ENCODE measurements around the gene TDRD1. TPM values are rescaled to one million over a fixed set of nuclear protein-coding genes. Genes with fewer than 3 reads are reported as not detected.

The TDRD1 gene
- polyA plus RNA-seq, 4 donors, result 0.10 to 0.28 TPM; not detected in 2

- Histone ChIP-seq H3K4me3 (ENCODE audit: low read depth in 1 of 3, low read length in 3 of 3) (no peak overlapping the region), H3K4me1 (ENCODE audit: control insufficient read depth in 3 of 3, insufficient read depth in 2 of 3, low read depth in 1 of 3, low read length in 2 of 3) (peaks cover 0 to 11% (median 2%) of the 10 kb centered on the region in 3 donors), H3K9me3 (ENCODE audit: control insufficient read depth in 2 of 2, insufficient read depth in 1 of 2, low read depth in 1 of 2, low read length in 1 of 2) (no peaks in the 10 kb centered on the region), H3K27me3 (ENCODE audit: control insufficient read depth in 3 of 3, insufficient read depth in 3 of 3, low read length in 3 of 3) (peaks cover 0 to 13% (median 0%) of the 10 kb centered on the region in 3 donors), H3K36me3 (ENCODE audit: control insufficient read depth in 3 of 3, insufficient read depth in 2 of 3, low read depth in 1 of 3, low read length in 3 of 3) (no peaks in the 10 kb centered on the region), H3K27ac (ENCODE audit: low read depth in 1 of 3, low read length in 2 of 3) (no peak overlapping the region)
- no peak for DNase-seq
- WGBS, 3 donors, result 74 to 81% (median 80%) methylated on average over 9 of the region's 9 CpGs
- FAIRE-seq, result no peak
Measured at GRCh38 chr10:114243661-114244060, 64.5 kb downstream of the TDRD1 start.

- no peaks in the 10 kb centered on the region for H3K36me3 ChIP-seq (ENCODE audit: control insufficient read depth in 3 of 3, insufficient read depth in 2 of 3, low read depth in 1 of 3, low read length in 3 of 3)
- FAIRE-seq, result no peak
Measured at GRCh38 chr10:114244126-114244525, 65.0 kb downstream of the TDRD1 start.

DNA sequence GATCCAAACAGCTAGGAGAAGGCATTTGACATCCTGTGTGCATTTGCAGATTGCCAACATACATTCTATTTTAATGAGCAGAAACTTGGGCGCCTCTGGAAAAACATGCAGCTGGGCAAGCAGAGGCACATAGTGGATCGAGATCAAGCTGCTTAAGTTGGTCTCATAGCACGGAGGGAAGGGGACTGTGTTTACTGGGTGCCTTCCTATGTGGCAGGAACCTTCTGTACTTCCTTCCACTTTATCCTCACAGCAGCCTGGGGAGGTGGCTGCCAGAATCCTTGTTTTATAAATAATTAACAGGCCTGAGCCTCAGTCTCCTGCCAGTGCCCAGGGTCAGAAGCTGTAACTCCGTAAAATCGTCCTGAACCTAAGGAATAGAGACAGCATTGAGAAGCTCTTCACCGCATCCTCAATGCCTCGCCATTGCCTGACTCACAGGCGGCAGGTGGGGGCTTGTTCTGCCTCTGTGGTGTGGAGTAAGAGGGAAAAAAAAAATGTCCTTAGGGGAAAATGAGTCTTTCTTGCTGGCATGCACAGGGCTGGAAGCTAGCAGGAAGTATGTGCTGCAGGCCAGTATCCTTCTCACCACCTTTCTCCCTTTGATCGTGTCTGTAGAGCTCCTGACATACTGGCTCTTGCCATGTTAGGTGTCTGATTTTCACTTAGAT is 66.1 kb downstream of the TDRD1 start:
- H3K27ac ChIP-seq (ENCODE audit: low read depth in 1 of 3, low read length in 2 of 3), result peak overlapping the region in 2 of 3 donors; percentile 42 to 75
- H3K9me3 ChIP-seq (ENCODE audit: control insufficient read depth in 2 of 2, insufficient read depth in 1 of 2, low read depth in 1 of 2, low read length in 1 of 2), result no peaks in the 10 kb centered on the region
- DNase-seq (peak; percentile 48 to 72), FAIRE-seq (no peak)
- no peak overlapping the region for H3K4me3 ChIP-seq (ENCODE audit: low read depth in 1 of 3, low read length in 3 of 3)
- H3K27me3 ChIP-seq (ENCODE audit: control insufficient read depth in 3 of 3, insufficient read depth in 3 of 3, low read length in 3 of 3), result peaks cover 0 to 4% (median 0%) of the 10 kb centered on the region in 3 donors
- H3K4me1 ChIP-seq (ENCODE audit: control insufficient read depth in 3 of 3, insufficient read depth in 2 of 3, low read depth in 1 of 3, low read length in 2 of 3), result peaks cover 0 to 11% (median 2%) of the 10 kb centered on the region in 3 donors
- WGBS, 3 donors, result 19 to 55% (median 27%) methylated on average over 9 of the region's 9 CpGs
- peaks cover 0 to 2% (median 0%) of the 10 kb centered on the region in 3 donors for H3K36me3 ChIP-seq (ENCODE audit: control insufficient read depth in 3 of 3, insufficient read depth in 2 of 3, low read depth in 1 of 3, low read length in 3 of 3)

More at GRCh38 chr10:114244126-114244525, 65.0 kb downstream of the TDRD1 start:
- H3K27ac ChIP-seq (ENCODE audit: low read depth in 1 of 3, low read length in 2 of 3), result no peak overlapping the region
- no peaks in the 10 kb centered on the region for H3K9me3 ChIP-seq (ENCODE audit: control insufficient read depth in 2 of 2, insufficient read depth in 1 of 2, low read depth in 1 of 2, low read length in 1 of 2)
- peaks cover 0 to 11% (median 2%) of the 10 kb centered on the region in 3 donors for H3K4me1 ChIP-seq (ENCODE audit: control insufficient read depth in 3 of 3, insufficient read depth in 2 of 3, low read depth in 1 of 3, low read length in 2 of 3)
- no peak for DNase-seq
- no peak overlapping the region for H3K4me3 ChIP-seq (ENCODE audit: low read depth in 1 of 3, low read length in 3 of 3)
- H3K27me3 ChIP-seq (ENCODE audit: control insufficient read depth in 3 of 3, insufficient read depth in 3 of 3, low read length in 3 of 3), result peaks cover 0 to 13% (median 0%) of the 10 kb centered on the region in 3 donors
- WGBS, 3 donors, result 58 to 68% (median 61%) methylated on average over 6 of the region's 6 CpGs

- no peak overlapping the region for H3K4me3 ChIP-seq (ENCODE audit: low read depth in 1 of 3, low read length in 3 of 3)
- DNase-seq, result peak; percentile 32 to 72
- H3K4me1 ChIP-seq (ENCODE audit: control insufficient read depth in 3 of 3, insufficient read depth in 2 of 3, low read depth in 1 of 3, low read length in 2 of 3), result peaks cover 0 to 11% (median 2%) of the 10 kb centered on the region in 3 donors
- H3K27ac ChIP-seq (ENCODE audit: low read depth in 1 of 3, low read length in 2 of 3), result peak overlapping the region in 1 of 3 donors; percentile 68
- no peak for FAIRE-seq
- WGBS, 3 donors, result 22 to 49% (median 44%) methylated on average over 7 of the region's 7 CpGs
- peaks cover 0 to 2% (median 0%) of the 10 kb centered on the region in 3 donors for H3K27me3 ChIP-seq (ENCODE audit: control insufficient read depth in 3 of 3, insufficient read depth in 3 of 3, low read length in 3 of 3)
- H3K9me3 ChIP-seq (ENCODE audit: control insufficient read depth in 2 of 2, insufficient read depth in 1 of 2, low read depth in 1 of 2, low read length in 1 of 2), result no peaks in the 10 kb centered on the region
- H3K36me3 ChIP-seq (ENCODE audit: control insufficient read depth in 3 of 3, insufficient read depth in 2 of 3, low read depth in 1 of 3, low read length in 3 of 3), result peaks cover 0 to 2% (median 0%) of the 10 kb centered on the region in 3 donors
Measured at GRCh38 chr10:114246679-114247305, 67.6 kb downstream of the TDRD1 start.

- Histone ChIP-seq H3K4me3 (ENCODE audit: low read depth in 1 of 3, low read length in 3 of 3) (no peak overlapping the region), H3K4me1 (ENCODE audit: control insufficient read depth in 3 of 3, insufficient read depth in 2 of 3, low read depth in 1 of 3, low read length in 2 of 3) (peaks cover 0 to 4% (median 2%) of the 10 kb centered on the region in 3 donors), H3K36me3 (ENCODE audit: control insufficient read depth in 3 of 3, insufficient read depth in 2 of 3, low read depth in 1 of 3, low read length in 3 of 3) (peaks cover 0 to 9% (median 0%) of the 10 kb centered on the region in 3 donors), H3K9me3 (ENCODE audit: control insufficient read depth in 2 of 2, insufficient read depth in 1 of 2, low read depth in 1 of 2, low read length in 1 of 2) (no peaks in the 10 kb centered on the region), H3K27ac (ENCODE audit: low read depth in 1 of 3, low read length in 2 of 3) (no peak overlapping the region), H3K27me3 (ENCODE audit: control insufficient read depth in 3 of 3, insufficient read depth in 3 of 3, low read length in 3 of 3) (peaks cover 0 to 2% (median 0%) of the 10 kb centered on the region in 3 donors)
- 86 to 89% (median 87%) methylated on average over 6 of the region's 6 CpGs for WGBS, 3 donors
- DNase-seq, result no peak
- FAIRE-seq, result no peak
Measured at GRCh38 chr10:114250236-114250635, 71.1 kb downstream of the TDRD1 start.

GRCh38 chr10:114250716-114251115 is 71.6 kb downstream of the TDRD1 start:
- WGBS, 3 donors, result 88 to 96% (median 92%) methylated on average over 1 of the region's 1 CpG
- H3K9me3 ChIP-seq (ENCODE audit: control insufficient read depth in 2 of 2, insufficient read depth in 1 of 2, low read depth in 1 of 2, low read length in 1 of 2), result no peaks in the 10 kb centered on the region
- peaks cover 0 to 9% (median 0%) of the 10 kb centered on the region in 3 donors for H3K36me3 ChIP-seq (ENCODE audit: control insufficient read depth in 3 of 3, insufficient read depth in 2 of 3, low read depth in 1 of 3, low read length in 3 of 3)
- DNase-seq (peak in 1 of 2 donors; percentile 48), FAIRE-seq (no peak)
- peaks cover 0 to 2% (median 0%) of the 10 kb centered on the region in 3 donors for H3K27me3 ChIP-seq (ENCODE audit: control insufficient read depth in 3 of 3, insufficient read depth in 3 of 3, low read length in 3 of 3)
- no peak overlapping the region for H3K4me3 ChIP-seq (ENCODE audit: low read depth in 1 of 3, low read length in 3 of 3)
- H3K27ac ChIP-seq (ENCODE audit: low read depth in 1 of 3, low read length in 2 of 3), result no peak overlapping the region
- H3K4me1 ChIP-seq (ENCODE audit: control insufficient read depth in 3 of 3, insufficient read depth in 2 of 3, low read depth in 1 of 3, low read length in 2 of 3), result peaks cover 0 to 2% (median 0%) of the 10 kb centered on the region in 3 donors

GRCh38 chr10:114252092-114252491 is 72.9 kb downstream of the TDRD1 start:
- no peak overlapping the region for H3K27ac ChIP-seq (ENCODE audit: low read depth in 1 of 3, low read length in 2 of 3)
- peaks cover 0 to 1% (median 0%) of the 10 kb centered on the region in 3 donors for H3K4me1 ChIP-seq (ENCODE audit: control insufficient read depth in 3 of 3, insufficient read depth in 2 of 3, low read depth in 1 of 3, low read length in 2 of 3)
- peaks cover 0 to 9% (median 0%) of the 10 kb centered on the region in 3 donors for H3K36me3 ChIP-seq (ENCODE audit: control insufficient read depth in 3 of 3, insufficient read depth in 2 of 3, low read depth in 1 of 3, low read length in 3 of 3)
- peaks cover 0 to 2% (median 0%) of the 10 kb centered on the region in 3 donors for H3K27me3 ChIP-seq (ENCODE audit: control insufficient read depth in 3 of 3, insufficient read depth in 3 of 3, low read length in 3 of 3)
- WGBS, 3 donors, result 93 to 99% (median 97%) methylated on average over 5 of the region's 5 CpGs
- no peak for DNase-seq
- no peaks in the 10 kb centered on the region for H3K9me3 ChIP-seq (ENCODE audit: control insufficient read depth in 2 of 2, insufficient read depth in 1 of 2, low read depth in 1 of 2, low read length in 1 of 2)
- no peak for FAIRE-seq
- H3K4me3 ChIP-seq (ENCODE audit: low read depth in 1 of 3, low read length in 3 of 3), result no peak overlapping the region

GRCh38 chr10:114252883-114253282 is 73.7 kb downstream of the TDRD1 start:
- WGBS, 3 donors, result 72 to 98% (median 75%) methylated on average over 3 to 4 of the region's 7 CpGs
- Histone ChIP-seq H3K27me3 (ENCODE audit: control insufficient read depth in 3 of 3, insufficient read depth in 3 of 3, low read length in 3 of 3) (peaks cover 0 to 2% (median 0%) of the 10 kb centered on the region in 3 donors), H3K4me3 (ENCODE audit: low read depth in 1 of 3, low read length in 3 of 3) (no peak overlapping the region), H3K27ac (ENCODE audit: low read depth in 1 of 3, low read length in 2 of 3) (no peak overlapping the region), H3K36me3 (ENCODE audit: control insufficient read depth in 3 of 3, insufficient read depth in 2 of 3, low read depth in 1 of 3, low read length in 3 of 3) (peaks cover 0 to 9% (median 0%) of the 10 kb centered on the region in 3 donors), H3K4me1 (ENCODE audit: control insufficient read depth in 3 of 3, insufficient read depth in 2 of 3, low read depth in 1 of 3, low read length in 2 of 3) (no peaks in the 10 kb centered on the region), H3K9me3 (ENCODE audit: control insufficient read depth in 2 of 2, insufficient read depth in 1 of 2, low read depth in 1 of 2, low read length in 1 of 2) (no peaks in the 10 kb centered on the region)
- DNase-seq, result no peak
- FAIRE-seq, result no peak

All from small intestine (tissue), 7 donors.